H9 (cell line): ENCODE measurements around the gene MEIS2. TPM values are rescaled to one million over a fixed set of nuclear protein-coding genes. Genes with fewer than 3 reads are reported as not detected.

Experiments
- DNase-seq: peaks from one replicate; pipeline ENCODE4 v3.0.0-alpha.2; 2017
- H2AFZ ChIP-seq: one replicate; pipeline ENCODE4 v1.6.1; 2013; ENCODE audit warnings: mild to moderate bottlenecking, low read length, control low read depth, moderate library complexity
- H2AK5ac ChIP-seq: 2 replicates; pipeline ENCODE4 v1.6.1; 2013; ENCODE audit warnings: low read length, control low read depth, mixed read lengths; ENCODE audit not compliant: insufficient read length
- H2BK120ac ChIP-seq: one replicate; pipeline ENCODE4 v1.6.1; 2013; ENCODE audit warnings: low read depth, mild to moderate bottlenecking, low read length, control low read depth, inconsistent platforms; ENCODE audit not compliant: poor library complexity, severe bottlenecking
- H2BK12ac ChIP-seq: 2 replicates; pipeline ENCODE4 v1.6.1; 2013; ENCODE audit warnings: low read length, control low read depth, mixed read lengths, low read depth; ENCODE audit not compliant: insufficient read length
- H2BK15ac ChIP-seq: 2 replicates; pipeline ENCODE4 v1.6.1; 2013; ENCODE audit warnings: low read depth, low read length, control low read depth
- H2BK20ac ChIP-seq: one replicate; pipeline ENCODE4 v1.6.1; 2013; ENCODE audit warnings: low read depth, mild to moderate bottlenecking, low read length, control low read depth, inconsistent platforms; ENCODE audit not compliant: poor library complexity, severe bottlenecking
- H2BK5ac ChIP-seq: 2 replicates; pipeline ENCODE4 v1.6.1; 2013; ENCODE audit warnings: low read length, control low read depth, mixed read lengths; ENCODE audit not compliant: insufficient read length
- H3K14ac ChIP-seq: 2 replicates; pipeline ENCODE4 v1.6.1; 2013; ENCODE audit warnings: low read length, control low read depth; ENCODE audit not compliant: insufficient read depth
- H3K18ac ChIP-seq: 2 replicates; pipeline ENCODE4 v1.6.1; 2013; ENCODE audit warnings: low read depth, mild to moderate bottlenecking, mixed read lengths, low read length, control low read depth; ENCODE audit not compliant: insufficient read length
- H3K23ac ChIP-seq: 2 replicates; pipeline ENCODE4 v1.6.1; 2013; ENCODE audit warnings: low read length, control low read depth, mixed read lengths, low read depth; ENCODE audit not compliant: insufficient read length
- H3K23me2 ChIP-seq: 2 replicates; pipeline ENCODE4 v1.6.1; 2013; ENCODE audit warnings: low read depth, mild to moderate bottlenecking, mixed read lengths, low read length, control low read depth; ENCODE audit not compliant: insufficient read length, poor library complexity, severe bottlenecking
- H3K27ac ChIP-seq: 2 replicates; pipeline ENCODE4 v1.5.1; 2013; ENCODE audit warnings: low read length, control low read depth, mixed read lengths, low read depth; ENCODE audit not compliant: insufficient read length
- H3K27me3 ChIP-seq: 2 replicates; pipeline ENCODE4 v1.6.1; 2013; ENCODE audit warnings: low read length, control low read depth, inconsistent platforms; ENCODE audit not compliant: insufficient read depth
- H3K4ac ChIP-seq: 2 replicates; pipeline ENCODE4 v1.6.1; 2013; ENCODE audit warnings: low read depth, mild to moderate bottlenecking, control low read depth, inconsistent platforms, low read length, moderate library complexity
- H3K4me1 ChIP-seq: 2 replicates; pipeline ENCODE4 v1.6.1; 2013; ENCODE audit warnings: low read length, control low read depth, inconsistent platforms; ENCODE audit not compliant: insufficient read depth
- H3K4me2 ChIP-seq: 2 replicates; pipeline ENCODE4 v1.6.1; 2013; ENCODE audit warnings: low read length, control low read depth, mixed read lengths; ENCODE audit not compliant: insufficient read length, insufficient read depth
- H3K56ac ChIP-seq: 2 replicates; pipeline ENCODE4 v1.6.1; 2013; ENCODE audit warnings: low read depth, mild to moderate bottlenecking, mixed read lengths, low read length, control low read depth; ENCODE audit not compliant: insufficient read length
- H3K79me1 ChIP-seq: 2 replicates; pipeline ENCODE4 v1.6.1; 2013; ENCODE audit warnings: low read depth, mild to moderate bottlenecking, moderate library complexity, low read length, control low read depth, inconsistent platforms; ENCODE audit not compliant: insufficient read depth, poor library complexity, severe bottlenecking
- H3K79me2 ChIP-seq: 2 replicates; pipeline ENCODE4 v1.6.1; 2013; ENCODE audit warnings: low read length, control low read depth, inconsistent platforms; ENCODE audit not compliant: insufficient read depth
- H3K9ac ChIP-seq: 2 replicates; pipeline ENCODE4 v1.6.1; 2013; ENCODE audit warnings: low read length, control low read depth, mixed read lengths; ENCODE audit not compliant: insufficient read length; ENCODE audit errors: extremely low read depth
- H3K9me3 ChIP-seq: one replicate; pipeline ENCODE4 v1.6.1; 2013; ENCODE audit warnings: low read depth, low read length, inconsistent platforms; ENCODE audit not compliant: control insufficient read depth
- H3T11ph ChIP-seq: one replicate; pipeline ENCODE4 v1.6.1; 2013; ENCODE audit warnings: mild to moderate bottlenecking, low read length, control low read depth, inconsistent platforms
- H4K20me1 ChIP-seq: one replicate; pipeline ENCODE4 v1.6.1; 2013; ENCODE audit not compliant: control insufficient read depth, insufficient read length, insufficient read depth
- H4K5ac ChIP-seq: 2 replicates; pipeline ENCODE4 v1.6.1; 2013; ENCODE audit warnings: low read depth, mild to moderate bottlenecking, mixed read lengths, low read length, control low read depth; ENCODE audit not compliant: insufficient read length
- H4K8ac ChIP-seq: replicated peaks from 2 replicates; pipeline ENCODE4 v1.6.1; 2013; ENCODE audit warnings: low read length, control low read depth, mixed read lengths, low read depth; ENCODE audit not compliant: insufficient read length
- H4K91ac ChIP-seq: 2 replicates; pipeline ENCODE4 v1.6.1; 2013; ENCODE audit warnings: low read depth, mild to moderate bottlenecking, moderate library complexity, mixed read lengths, low read length, control low read depth; ENCODE audit not compliant: insufficient read length
- H3K27ac Mint-ChIP-seq, 3 experiments: 2 replicates in 2 of 3; 3 replicates in 1 of 3; pipeline ENCODE4 v1.8.0; 2020 to 2021; ENCODE audit warnings: mixed read lengths in 3 of 3, mild to moderate bottlenecking in 1 of 3, moderate library complexity in 1 of 3
- H3K27me3 Mint-ChIP-seq: 2 replicates; pipeline ENCODE4 v1.8.0; 2021; ENCODE audit warnings: low read depth, mild to moderate bottlenecking, moderate library complexity, mixed read lengths
- H3K36me3 Mint-ChIP-seq, 3 experiments: 2 replicates in 2 of 3; 3 replicates in 1 of 3; pipeline ENCODE4 v1.8.0; 2020 to 2021; ENCODE audit warnings: low read depth in 3 of 3, mixed read lengths in 3 of 3; ENCODE audit not compliant: insufficient read depth in 1 of 3
- H3K4me1 Mint-ChIP-seq, 2 experiments: 2 replicates each; pipeline ENCODE4 v1.8.0; 2020; ENCODE audit warnings: mixed read lengths in 2 of 2
- H3K4me3 Mint-ChIP-seq, 2 experiments: 2 replicates in 1 of 2; 3 replicates in 1 of 2; pipeline ENCODE4 v1.8.0; 2020 to 2021; ENCODE audit warnings: mild to moderate bottlenecking in 2 of 2, mixed read lengths in 2 of 2, moderate library complexity in 1 of 2
- H3K9me3 Mint-ChIP-seq, 2 experiments: 2 replicates in 1 of 2; 3 replicates in 1 of 2; pipeline ENCODE4 v1.8.0; 2020; ENCODE audit warnings: mild to moderate bottlenecking in 2 of 2, mixed read lengths in 2 of 2, moderate library complexity in 1 of 2
- CTCF ChIP-seq: fragments of 200-600 bp; sonication (generic); conservative IDR thresholded peaks from 3 replicates; pipeline ENCODE4 v1.8.0; 2021; ENCODE audit warnings: antibody characterized with exemption, mild to moderate bottlenecking
- WGBS: extraction: QIAGEN DNeasy Blood & Tissue Kit; methylation state at CpG from one replicate; pipeline ENCODE4 v1.1.7; 2013; ENCODE audit warnings: missing lambda C conversion rate, low lambda C conversion rate, mixed read lengths; ENCODE audit not compliant: insufficient read length; ENCODE audit errors: extremely low coverage; 5-methylcytosine and 5-hydroxymethylcytosine counted together
- total RNA-seq: library from RNA; stranded (reverse); gene quantifications from 2 replicates; pipeline ENCODE4 v1.2.1, GENCODE V29; 2021

Gene MEIS2
- total RNA-seq, 1 experiment from 2014 or later, result 0.35 TPM

- Histone ChIP-seq H2BK5ac (no peak overlapping the region), H3K4me1 (no peaks in the 10 kb centered on the region), H3K56ac (no peak overlapping the region), H2BK20ac (no peak overlapping the region), H3K9ac (no peak overlapping the region), H2AFZ (no peak overlapping the region), H3K23me2 (peaks cover 23% of the 10 kb centered on the region), H3K27me3 (peaks cover 90% of the 10 kb centered on the region), H3K79me1 (no peaks in the 10 kb centered on the region), H4K91ac (no peak overlapping the region), H3K79me2 (no peaks in the 10 kb centered on the region), H3K4ac (no peak overlapping the region), H3K27ac (no peak overlapping the region), H2BK15ac (no peak overlapping the region), H2BK12ac (no peak overlapping the region), H3K4me2 (peak overlapping the region; percentile 29), H4K20me1 (no peaks in the 10 kb centered on the region), H3K18ac (no peak overlapping the region), H2BK120ac (no peak overlapping the region), H3K14ac (no peak overlapping the region), H2AK5ac (no peak overlapping the region), H3T11ph (no peak overlapping the region), H4K8ac (no peak overlapping the region), H4K5ac (no peak overlapping the region), H3K9me3 (no peaks in the 10 kb centered on the region), H3K23ac (no peak overlapping the region)
- Mint-ChIP-seq H3K9me3 (peaks cover 2 to 4% of the 10 kb centered on the region in 2 experiments; a peak in 2 of 5 replicates), H3K36me3 (no peaks in the 10 kb centered on the region), H3K27me3 (peaks cover 100% of the 10 kb centered on the region), H3K4me3 (peak overlapping the region in 1 of 2 experiments; percentile 24; a peak in 1 of 5 replicates), H3K27ac (no peak overlapping the region), H3K4me1 (peaks cover 66 to 90% of the 10 kb centered on the region in 2 experiments)
- no peak for DNase-seq
- TF ChIP-seq CTCF, result no peak
- whole genome bisulfite sequencing, result no CpG with 5 or more reads among the region's 27 CpGs
Observed at GRCh38 chr15:36882487-36883131, 217.7 kb downstream of the MEIS2 start.
